ENCODE results near the gene VAC14.

GRCh38 chr16:70764632-70765031, 36.3 kb downstream of the VAC14 start:
- TF ChIP-seq EZH2 (IDR thresholded peaks at IDR 0.05; ENCODE audit: low read length, unreplicated experiment) (no peak), CTCF (conservative IDR thresholded peaks at IDR 0.05; ENCODE audit: low read depth, low read length) (no peak), EZH2phosphoT487 (IDR thresholded peaks at IDR 0.05; ENCODE audit: borderline replicate concordance, low read length) (no peak)
